GM06990 (cell line): Measurements from ENCODE around the gene TNS1.
A peak's percentile ranks its signal among the peaks of the same experiment; 100 is the strongest.

Source experiments
- DNase-seq: peaks from one replicate; pipeline ENCODE4 v3.0.0-alpha.2; 2011; ENCODE audit not compliant: insufficient read length; ENCODE audit errors: extremely low read depth
- H3K27me3 ChIP-seq: replicated peaks from 2 replicates; pipeline ENCODE4 v1.6.0; 2011; ENCODE audit warnings: low read length; ENCODE audit not compliant: control insufficient read depth, insufficient read depth
- H3K36me3 ChIP-seq: 2 replicates; pipeline ENCODE4 v1.5.1; 2011; ENCODE audit warnings: low read length; ENCODE audit not compliant: control insufficient read depth, insufficient read depth
- H3K4me3 ChIP-seq: replicated peaks from 2 replicates; pipeline ENCODE4 v1.5.1; 2011; ENCODE audit warnings: low read depth, mild to moderate bottlenecking, control low read depth, low read length
- CTCF ChIP-seq: IDR thresholded peaks from 2 replicates; pipeline ENCODE4 v1.5.1; 2011; ENCODE audit warnings: low read length, control low read depth, mild to moderate bottlenecking, inconsistent platforms; ENCODE audit not compliant: insufficient read depth, poor library complexity, severe bottlenecking

Gene TNS1

GRCh38 chr2:217996361-217996760, 6.4 kb downstream of the TNS1 start:
- Histone ChIP-seq H3K36me3 (no peaks in the 10 kb centered on the region), H3K27me3 (no peaks in the 10 kb centered on the region), H3K4me3 (no peak overlapping the region)
- no peak for DNase-seq
- no peak for TF ChIP-seq CTCF

DNA sequence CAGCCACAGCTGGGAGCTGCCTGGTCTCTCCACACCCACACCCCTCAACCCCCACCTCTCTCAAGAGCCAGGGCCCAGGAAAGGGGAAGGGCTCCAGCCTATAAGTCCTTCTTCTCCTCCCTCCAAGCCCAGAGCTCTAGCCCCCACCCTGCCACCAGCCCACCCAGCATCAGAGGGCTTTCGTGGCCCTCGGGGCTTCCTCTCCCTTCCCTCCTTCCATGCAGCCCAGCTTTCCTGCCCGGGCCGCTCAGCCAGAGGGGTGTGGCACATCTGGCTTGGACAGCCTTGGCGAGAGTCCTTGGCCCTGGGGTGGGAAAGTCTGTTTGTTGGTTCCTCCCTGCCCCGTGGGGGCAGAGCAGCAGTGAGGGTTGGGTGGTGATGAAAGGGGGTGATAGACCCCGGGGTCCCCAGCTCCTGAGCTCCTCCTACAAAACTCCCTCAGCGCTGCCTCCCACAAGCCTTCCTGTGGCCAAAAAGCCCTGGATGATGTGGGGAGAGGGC, 7.0 kb downstream of the TNS1 start:
- Histone ChIP-seq H3K27me3 (no peaks in the 10 kb centered on the region), H3K4me3 (no peak overlapping the region), H3K36me3 (no peaks in the 10 kb centered on the region)
- TF ChIP-seq CTCF, result no peak
- no peak for DNase-seq

DNA sequence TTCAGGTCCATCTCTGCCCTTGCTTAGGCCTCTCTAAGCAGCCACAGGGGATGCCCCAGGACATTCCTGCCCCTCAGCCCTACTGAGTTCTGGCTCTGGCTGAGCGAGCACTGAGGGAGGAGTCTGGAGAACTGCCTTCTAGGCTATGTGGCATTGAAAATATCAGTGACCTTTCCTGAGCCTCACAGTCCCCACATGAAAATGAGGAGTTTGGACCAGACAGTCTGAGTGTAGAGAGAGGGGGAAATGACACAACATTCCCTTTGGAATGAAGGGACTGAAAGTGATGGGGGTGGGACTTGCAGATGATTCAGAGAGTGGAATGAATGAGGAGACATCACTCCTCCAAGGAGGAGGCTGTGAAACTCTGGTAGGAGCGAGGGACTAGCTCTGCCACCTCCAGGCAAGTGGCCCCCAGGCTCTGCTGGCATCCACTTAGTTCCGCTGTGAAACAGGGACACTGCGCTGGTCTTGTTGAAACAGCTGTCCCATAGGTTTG, 8.0 kb downstream of the TNS1 start:
- DNase-seq, result no peak
- TF ChIP-seq CTCF, result no peak
- Histone ChIP-seq H3K4me3 (no peak overlapping the region), H3K27me3 (no peaks in the 10 kb centered on the region), H3K36me3 (no peaks in the 10 kb centered on the region)

DNA sequence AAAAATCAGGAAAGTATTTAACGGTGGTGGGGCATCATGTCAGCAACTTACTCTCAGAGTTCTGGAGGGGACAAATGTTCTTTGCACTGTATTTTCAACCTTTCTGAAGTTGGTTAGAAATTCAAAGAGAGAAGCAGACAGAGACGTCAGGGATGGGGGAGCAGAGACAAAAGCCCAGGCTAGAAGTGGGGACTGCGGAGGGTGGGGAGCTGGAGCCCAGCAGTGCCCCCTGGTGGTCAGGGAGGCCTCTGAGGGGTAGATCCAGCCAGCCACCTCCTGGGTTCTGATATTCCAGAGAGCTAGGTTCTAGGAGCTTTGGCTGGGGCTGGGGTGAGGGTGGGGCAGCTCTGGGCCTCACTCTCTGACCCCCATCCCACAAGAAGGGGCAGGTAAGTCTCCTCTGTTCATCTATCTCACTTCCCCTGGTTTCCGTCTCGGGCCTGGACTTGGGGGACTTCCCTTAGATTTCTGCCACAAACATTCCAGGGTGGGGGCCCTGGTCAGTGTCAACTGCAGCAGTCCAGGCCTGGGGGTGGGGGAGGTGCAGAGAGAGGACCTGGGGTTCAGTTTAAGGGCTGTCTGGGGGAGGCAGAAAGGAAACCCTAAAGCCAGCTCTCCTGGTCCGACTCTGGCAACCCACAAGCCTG, 8.9 kb downstream of the TNS1 start:
- peak; percentile 29 for DNase-seq
- H3K27me3 ChIP-seq, result no peaks in the 10 kb centered on the region
- no peaks in the 10 kb centered on the region for H3K36me3 ChIP-seq
- peak; percentile 96 for TF ChIP-seq CTCF
- no peak overlapping the region for H3K4me3 ChIP-seq

DNA sequence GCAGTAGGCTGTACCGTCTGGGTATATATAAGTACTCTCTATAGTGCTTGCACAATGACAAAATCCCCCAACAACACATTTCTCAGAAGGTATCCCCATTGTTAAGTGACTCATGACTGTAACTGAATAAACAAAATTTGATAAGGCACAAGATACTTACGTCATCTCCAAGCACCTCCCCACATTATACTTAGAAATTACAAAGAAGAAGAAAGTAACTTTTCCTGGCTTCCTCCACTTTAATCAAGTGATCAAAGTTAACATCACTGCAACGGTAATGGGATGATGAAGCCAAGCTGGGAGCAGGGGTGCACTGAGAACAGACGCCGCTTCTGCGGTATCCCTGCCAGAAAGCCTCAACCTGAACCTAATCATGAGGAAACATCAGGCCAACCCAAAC, 9.7 kb downstream of the TNS1 start:
- TF ChIP-seq CTCF, result no peak
- H3K36me3 ChIP-seq, result no peaks in the 10 kb centered on the region
- no peak for DNase-seq
- no peak overlapping the region for H3K4me3 ChIP-seq
- no peaks in the 10 kb centered on the region for H3K27me3 ChIP-seq
